ENCODE measurements around the gene GRHL1. TPM values are rescaled to one million over a fixed set of nuclear protein-coding genes. Genes with fewer than 3 reads are reported as not detected.

GRHL1 gene
- total and polyA plus RNA-seq, 2 experiments from 2014 or later = 2.9 to 4.2 TPM

DNA sequence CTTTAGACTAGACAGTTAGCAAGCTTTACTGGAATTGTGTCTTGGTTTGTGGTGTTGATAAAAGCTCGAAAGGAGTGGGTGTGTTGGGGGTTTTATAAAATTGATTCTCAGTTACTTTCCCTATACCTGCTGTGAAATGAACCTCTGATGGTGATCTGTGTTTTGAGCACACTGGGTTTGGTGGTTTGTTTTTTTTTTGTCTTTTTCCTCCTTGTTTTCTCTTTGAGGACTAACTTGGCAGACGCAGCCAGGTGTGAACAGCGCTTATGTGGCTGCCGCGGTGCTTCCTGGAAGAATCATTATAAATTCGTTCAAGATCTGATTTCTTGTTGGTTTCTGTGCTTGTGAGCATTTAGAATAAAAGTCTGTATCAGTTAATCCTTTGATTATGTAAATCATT, 28.5 kb downstream of the GRHL1 start:
- no peaks in the 10 kb centered on the region for H4K20me1 ChIP-seq (replicated peaks; ENCODE audit: insufficient read depth)
- H3K79me2 ChIP-seq (replicated peaks; ENCODE audit: insufficient read depth) = no peaks in the 10 kb centered on the region
- H3K4me2 ChIP-seq = no peak overlapping the region
- 0 out of 2 replicates have a peak, but pooled peaks cover 3% of the 10 kb centered on the region for H3K9me2 ChIP-seq (ENCODE audit: insufficient read depth)
- Mint-ChIP-seq H3K27ac (no peak overlapping the region), H3K4me3 (no peak overlapping the region), H3K4me1 (no peaks in the 10 kb centered on the region), H3K36me3 (ENCODE audit: low read depth) (no peaks in the 10 kb centered on the region), H3K9me3 (no peaks in the 10 kb centered on the region), H3K27me3 (ENCODE audit: insufficient read depth, low read depth, poor library complexity) (peaks cover 5% of the 10 kb centered on the region)
- TF ChIP-seq, protein P1, sequence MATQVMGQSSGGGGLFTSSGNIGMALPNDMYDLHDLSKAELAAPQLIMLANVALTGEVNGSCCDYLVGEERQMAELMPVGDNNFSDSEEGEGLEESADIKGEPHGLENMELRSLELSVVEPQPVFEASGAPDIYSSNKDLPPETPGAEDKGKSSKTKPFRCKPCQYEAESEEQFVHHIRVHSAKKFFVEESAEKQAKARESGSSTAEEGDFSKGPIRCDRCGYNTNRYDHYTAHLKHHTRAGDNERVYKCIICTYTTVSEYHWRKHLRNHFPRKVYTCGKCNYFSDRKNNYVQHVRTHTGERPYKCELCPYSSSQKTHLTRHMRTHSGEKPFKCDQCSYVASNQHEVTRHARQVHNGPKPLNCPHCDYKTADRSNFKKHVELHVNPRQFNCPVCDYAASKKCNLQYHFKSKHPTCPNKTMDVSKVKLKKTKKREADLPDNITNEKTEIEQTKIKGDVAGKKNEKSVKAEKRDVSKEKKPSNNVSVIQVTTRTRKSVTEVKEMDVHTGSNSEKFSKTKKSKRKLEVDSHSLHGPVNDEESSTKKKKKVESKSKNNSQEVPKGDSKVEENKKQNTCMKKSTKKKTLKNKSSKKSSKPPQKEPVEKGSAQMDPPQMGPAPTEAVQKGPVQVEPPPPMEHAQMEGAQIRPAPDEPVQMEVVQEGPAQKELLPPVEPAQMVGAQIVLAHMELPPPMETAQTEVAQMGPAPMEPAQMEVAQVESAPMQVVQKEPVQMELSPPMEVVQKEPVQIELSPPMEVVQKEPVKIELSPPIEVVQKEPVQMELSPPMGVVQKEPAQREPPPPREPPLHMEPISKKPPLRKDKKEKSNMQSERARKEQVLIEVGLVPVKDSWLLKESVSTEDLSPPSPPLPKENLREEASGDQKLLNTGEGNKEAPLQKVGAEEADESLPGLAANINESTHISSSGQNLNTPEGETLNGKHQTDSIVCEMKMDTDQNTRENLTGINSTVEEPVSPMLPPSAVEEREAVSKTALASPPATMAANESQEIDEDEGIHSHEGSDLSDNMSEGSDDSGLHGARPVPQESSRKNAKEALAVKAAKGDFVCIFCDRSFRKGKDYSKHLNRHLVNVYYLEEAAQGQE (IDR thresholded peaks at IDR 0.05; ENCODE audit: unreplicated experiment) = no peak
- TF ChIP-seq ZNF331 (CRISPR knock-in tag; IDR thresholded peaks at IDR 0.05; ENCODE audit: low read depth) (no peak), CREB1 (CRISPR knock-in tag; IDR thresholded peaks at IDR 0.05; ENCODE audit: low read depth) (no peak), ZNF114 (CRISPR knock-in tag; IDR thresholded peaks at IDR 0.05) (no peak), EZH2phosphoT487 (IDR thresholded peaks at IDR 0.05; ENCODE audit: unreplicated experiment) (no peak), STAT1 (IDR thresholded peaks at IDR 0.05; ENCODE audit: unreplicated experiment) (no peak), EZH2 (IDR thresholded peaks at IDR 0.05; ENCODE audit: low read depth, unreplicated experiment) (no peak), NANOG (IDR thresholded peaks at IDR 0.05; ENCODE audit: borderline replicate concordance) (no peak), JUNB (IDR thresholded peaks at IDR 0.05; ENCODE audit: unreplicated experiment) (no peak), POLR2AphosphoS5 (IDR thresholded peaks at IDR 0.05; ENCODE audit: low read depth) (no peak)
- TF ChIP-seq, protein P2, sequence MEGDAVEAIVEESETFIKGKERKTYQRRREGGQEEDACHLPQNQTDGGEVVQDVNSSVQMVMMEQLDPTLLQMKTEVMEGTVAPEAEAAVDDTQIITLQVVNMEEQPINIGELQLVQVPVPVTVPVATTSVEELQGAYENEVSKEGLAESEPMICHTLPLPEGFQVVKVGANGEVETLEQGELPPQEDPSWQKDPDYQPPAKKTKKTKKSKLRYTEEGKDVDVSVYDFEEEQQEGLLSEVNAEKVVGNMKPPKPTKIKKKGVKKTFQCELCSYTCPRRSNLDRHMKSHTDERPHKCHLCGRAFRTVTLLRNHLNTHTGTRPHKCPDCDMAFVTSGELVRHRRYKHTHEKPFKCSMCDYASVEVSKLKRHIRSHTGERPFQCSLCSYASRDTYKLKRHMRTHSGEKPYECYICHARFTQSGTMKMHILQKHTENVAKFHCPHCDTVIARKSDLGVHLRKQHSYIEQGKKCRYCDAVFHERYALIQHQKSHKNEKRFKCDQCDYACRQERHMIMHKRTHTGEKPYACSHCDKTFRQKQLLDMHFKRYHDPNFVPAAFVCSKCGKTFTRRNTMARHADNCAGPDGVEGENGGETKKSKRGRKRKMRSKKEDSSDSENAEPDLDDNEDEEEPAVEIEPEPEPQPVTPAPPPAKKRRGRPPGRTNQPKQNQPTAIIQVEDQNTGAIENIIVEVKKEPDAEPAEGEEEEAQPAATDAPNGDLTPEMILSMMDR (conservative IDR thresholded peaks at IDR 0.05; ENCODE audit: low read depth in 2 of 2) = no peak
- TF ChIP-seq, protein P3, sequence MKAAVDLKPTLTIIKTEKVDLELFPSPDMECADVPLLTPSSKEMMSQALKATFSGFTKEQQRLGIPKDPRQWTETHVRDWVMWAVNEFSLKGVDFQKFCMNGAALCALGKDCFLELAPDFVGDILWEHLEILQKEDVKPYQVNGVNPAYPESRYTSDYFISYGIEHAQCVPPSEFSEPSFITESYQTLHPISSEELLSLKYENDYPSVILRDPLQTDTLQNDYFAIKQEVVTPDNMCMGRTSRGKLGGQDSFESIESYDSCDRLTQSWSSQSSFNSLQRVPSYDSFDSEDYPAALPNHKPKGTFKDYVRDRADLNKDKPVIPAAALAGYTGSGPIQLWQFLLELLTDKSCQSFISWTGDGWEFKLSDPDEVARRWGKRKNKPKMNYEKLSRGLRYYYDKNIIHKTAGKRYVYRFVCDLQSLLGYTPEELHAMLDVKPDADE (IDR thresholded peaks at IDR 0.05) = no peak
- TF ChIP-seq, protein P4, sequence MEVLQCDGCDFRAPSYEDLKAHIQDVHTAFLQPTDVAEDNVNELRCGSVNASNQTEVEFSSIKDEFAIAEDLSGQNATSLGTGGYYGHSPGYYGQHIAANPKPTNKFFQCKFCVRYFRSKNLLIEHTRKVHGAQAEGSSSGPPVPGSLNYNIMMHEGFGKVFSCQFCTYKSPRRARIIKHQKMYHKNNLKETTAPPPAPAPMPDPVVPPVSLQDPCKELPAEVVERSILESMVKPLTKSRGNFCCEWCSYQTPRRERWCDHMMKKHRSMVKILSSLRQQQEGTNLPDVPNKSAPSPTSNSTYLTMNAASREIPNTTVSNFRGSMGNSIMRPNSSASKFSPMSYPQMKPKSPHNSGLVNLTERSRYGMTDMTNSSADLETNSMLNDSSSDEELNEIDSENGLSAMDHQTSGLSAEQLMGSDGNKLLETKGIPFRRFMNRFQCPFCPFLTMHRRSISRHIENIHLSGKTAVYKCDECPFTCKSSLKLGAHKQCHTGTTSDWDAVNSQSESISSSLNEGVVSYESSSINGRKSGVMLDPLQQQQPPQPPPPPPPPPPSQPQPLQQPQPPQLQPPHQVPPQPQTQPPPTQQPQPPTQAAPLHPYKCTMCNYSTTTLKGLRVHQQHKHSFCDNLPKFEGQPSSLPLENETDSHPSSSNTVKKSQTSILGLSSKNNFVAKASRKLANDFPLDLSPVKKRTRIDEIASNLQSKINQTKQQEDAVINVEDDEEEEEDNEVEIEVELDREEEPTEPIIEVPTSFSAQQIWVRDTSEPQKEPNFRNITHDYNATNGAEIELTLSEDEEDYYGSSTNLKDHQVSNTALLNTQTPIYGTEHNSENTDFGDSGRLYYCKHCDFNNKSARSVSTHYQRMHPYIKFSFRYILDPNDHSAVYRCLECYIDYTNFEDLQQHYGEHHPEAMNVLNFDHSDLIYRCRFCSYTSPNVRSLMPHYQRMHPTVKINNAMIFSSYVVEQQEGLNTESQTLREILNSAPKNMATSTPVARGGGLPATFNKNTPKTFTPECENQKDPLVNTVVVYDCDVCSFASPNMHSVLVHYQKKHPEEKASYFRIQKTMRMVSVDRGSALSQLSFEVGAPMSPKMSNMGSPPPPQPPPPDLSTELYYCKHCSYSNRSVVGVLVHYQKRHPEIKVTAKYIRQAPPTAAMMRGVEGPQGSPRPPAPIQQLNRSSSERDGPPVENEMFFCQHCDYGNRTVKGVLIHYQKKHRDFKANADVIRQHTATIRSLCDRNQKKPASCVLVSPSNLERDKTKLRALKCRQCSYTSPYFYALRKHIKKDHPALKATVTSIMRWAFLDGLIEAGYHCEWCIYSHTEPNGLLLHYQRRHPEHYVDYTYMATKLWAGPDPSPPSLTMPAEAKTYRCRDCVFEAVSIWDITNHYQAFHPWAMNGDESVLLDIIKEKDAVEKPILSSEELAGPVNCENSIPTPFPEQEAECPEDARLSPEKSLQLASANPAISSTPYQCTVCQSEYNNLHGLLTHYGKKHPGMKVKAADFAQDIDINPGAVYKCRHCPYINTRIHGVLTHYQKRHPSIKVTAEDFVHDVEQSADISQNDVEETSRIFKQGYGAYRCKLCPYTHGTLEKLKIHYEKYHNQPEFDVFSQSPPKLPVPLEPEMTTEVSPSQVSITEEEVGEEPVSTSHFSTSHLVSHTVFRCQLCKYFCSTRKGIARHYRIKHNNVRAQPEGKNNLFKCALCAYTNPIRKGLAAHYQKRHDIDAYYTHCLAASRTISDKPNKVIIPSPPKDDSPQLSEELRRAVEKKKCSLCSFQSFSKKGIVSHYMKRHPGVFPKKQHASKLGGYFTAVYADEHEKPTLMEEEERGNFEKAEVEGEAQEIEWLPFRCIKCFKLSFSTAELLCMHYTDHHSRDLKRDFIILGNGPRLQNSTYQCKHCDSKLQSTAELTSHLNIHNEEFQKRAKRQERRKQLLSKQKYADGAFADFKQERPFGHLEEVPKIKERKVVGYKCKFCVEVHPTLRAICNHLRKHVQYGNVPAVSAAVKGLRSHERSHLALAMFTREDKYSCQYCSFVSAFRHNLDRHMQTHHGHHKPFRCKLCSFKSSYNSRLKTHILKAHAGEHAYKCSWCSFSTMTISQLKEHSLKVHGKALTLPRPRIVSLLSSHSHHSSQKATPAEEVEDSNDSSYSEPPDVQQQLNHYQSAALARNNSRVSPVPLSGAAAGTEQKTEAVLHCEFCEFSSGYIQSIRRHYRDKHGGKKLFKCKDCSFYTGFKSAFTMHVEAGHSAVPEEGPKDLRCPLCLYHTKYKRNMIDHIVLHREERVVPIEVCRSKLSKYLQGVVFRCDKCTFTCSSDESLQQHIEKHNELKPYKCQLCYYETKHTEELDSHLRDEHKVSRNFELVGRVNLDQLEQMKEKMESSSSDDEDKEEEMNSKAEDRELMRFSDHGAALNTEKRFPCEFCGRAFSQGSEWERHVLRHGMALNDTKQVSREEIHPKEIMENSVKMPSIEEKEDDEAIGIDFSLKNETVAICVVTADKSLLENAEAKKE (CRISPR knock-in tag; IDR thresholded peaks at IDR 0.05) = no peak
- no peaks in the 10 kb centered on the region for H3F3A ChIP-seq (replicated peaks; ENCODE audit: low read depth)
- no peaks in the 10 kb centered on the region for H3K4me1 ChIP-seq (ENCODE audit: insufficient read depth)
- no peak for ATAC-seq
- DNase-seq (ENCODE audit: low spot score) = no peak
- no peak overlapping the region for H3K27ac ChIP-seq (ENCODE audit: low read depth)
- no peak overlapping the region for H2AFZ ChIP-seq
- no peaks in the 10 kb centered on the region for H3K36me3 ChIP-seq (ENCODE audit: insufficient read depth)
- no peaks in the 10 kb centered on the region for H3K27me3 ChIP-seq (ENCODE audit: insufficient read depth)
- no peak overlapping the region for H3K4me3 ChIP-seq
